ENCODE measurements around the gene CD1D.

Gene CD1D

DNA sequence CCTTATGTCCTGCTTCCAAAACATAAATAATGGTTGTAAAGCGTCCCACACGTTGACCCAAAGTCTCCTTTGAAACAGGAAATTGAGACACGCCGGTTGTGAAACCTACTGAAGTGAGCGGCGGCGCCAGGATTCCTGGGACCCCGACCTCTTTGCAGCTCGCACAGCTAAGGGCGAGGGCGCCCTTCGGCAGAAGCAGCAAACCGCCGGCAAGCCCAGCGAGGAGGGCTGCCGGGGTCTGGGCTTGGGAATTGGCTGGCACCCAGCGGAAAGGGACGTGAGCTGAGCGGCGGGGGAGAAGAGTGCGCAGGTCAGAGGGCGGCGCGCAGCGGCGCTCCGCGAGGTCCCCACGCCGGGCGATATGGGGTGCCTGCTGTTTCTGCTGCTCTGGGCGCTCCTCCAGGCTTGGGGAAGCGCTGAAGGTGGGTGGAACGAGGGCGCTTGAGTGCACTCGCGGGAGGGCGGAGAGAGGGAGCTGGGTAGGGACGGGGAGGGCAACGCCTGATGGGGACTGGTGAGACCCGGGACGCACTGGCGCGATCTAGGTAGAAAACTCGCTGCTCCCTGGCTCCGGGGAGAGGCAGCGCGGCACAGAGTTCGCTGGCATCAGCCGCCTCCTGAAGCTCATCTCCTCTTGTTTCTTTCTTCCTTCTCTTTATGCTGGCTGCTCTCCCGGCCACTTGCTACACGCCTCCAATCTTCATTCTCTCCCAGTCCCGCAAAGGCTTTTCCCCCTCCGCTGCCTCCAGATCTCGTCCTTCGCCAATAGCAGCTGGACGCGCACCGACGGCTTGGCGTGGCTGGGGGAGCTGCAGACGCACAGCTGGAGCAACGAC is at the start of gene CD1D:
CD1D (plus strand) TSS at position 155 of the 836 bp plus-strand sequence; CDS start at position 362, 207 bp downstream.
- peak; percentile 70 to 71 for DNase-seq

DNA sequence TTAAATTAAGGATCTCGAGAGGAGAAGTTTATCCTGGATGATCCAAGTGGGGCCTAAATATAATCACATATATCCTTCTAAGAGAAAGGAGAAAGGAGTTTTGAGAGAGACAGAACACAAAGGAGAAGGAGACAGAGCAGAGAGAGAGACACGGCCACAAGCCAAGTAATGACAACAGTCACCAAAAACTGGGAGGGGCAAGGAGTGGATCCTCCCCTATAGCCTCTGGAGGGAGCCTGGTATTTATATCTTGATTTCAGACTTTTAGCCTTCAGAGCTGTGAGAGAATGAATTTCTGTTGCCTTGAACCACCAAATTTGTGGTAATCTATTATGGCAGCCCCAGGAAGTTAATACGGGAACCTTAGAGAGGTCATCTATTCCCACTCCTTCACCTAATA is 49.5 kb upstream of the CD1D start:
- DNase-seq: no peak
- TF ChIP-seq POLR2A (IDR thresholded peaks at IDR 0.05; ENCODE audit: low read length) (no peak), GATA1 (IDR thresholded peaks at IDR 0.05; ENCODE audit: low read depth, low read length) (no peak)

More for the DNA sequence above, at the start of gene CD1D:
- TF ChIP-seq POLR2A (IDR thresholded peaks at IDR 0.05; ENCODE audit: low read length) (peak; percentile 51), GATA1 (IDR thresholded peaks at IDR 0.05; ENCODE audit: low read depth, low read length) (no peak)

DNA sequence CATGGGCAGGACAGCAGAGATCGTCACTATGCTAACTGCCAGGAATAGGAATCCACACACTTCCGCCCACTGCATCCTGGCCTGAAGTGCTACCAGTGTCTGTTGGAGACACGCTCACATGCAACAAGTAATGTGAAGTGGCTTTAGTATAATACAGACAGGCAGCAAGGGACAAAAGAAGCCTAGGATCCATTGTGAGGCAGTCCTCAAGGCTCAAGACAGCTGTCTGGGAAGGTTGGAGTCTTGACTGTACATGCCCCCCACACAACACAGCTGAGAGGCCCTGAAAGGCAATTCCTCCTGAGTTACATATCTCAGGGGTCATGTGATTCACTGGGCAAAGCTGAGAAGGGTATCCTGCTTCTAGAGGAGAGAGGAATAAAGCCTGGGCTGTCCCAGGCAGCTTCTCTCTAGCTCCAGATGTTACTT is 39.9 kb upstream of the CD1D start:
- no peak for DNase-seq
- no peak for TF ChIP-seq GATA1 (IDR thresholded peaks at IDR 0.05; ENCODE audit: low read depth, low read length)

DNA sequence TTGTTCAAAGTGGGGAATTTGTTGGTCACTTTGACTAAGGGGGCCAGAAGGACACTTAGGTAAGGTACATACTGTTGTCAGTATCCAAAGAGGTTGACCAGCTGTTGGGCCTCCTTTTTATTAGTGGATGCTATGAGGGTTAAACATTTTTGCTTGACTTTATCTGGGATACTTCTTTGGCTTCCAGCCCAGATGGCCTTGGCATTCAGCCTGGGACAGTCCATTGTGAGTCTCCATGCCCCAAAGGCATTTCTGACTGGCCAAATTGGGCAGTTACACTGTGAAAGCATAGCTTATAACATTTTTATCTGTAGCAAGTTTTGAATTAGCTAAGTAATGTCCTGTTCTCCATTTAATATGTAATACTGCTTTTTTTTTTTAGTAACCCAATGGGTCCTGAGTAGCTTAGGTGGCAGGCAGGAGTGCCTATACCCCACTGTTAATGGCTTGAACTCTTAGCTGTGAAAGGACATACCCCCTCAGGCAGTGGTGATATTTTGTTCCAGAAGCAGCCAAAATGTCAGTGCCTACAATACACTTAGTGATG is 35.4 kb upstream of the CD1D start:
- TF ChIP-seq GATA1 (IDR thresholded peaks at IDR 0.05; ENCODE audit: low read depth, low read length) (no peak), POLR2A (IDR thresholded peaks at IDR 0.05; ENCODE audit: low read length) (no peak)
- peak; percentile 37 to 56 for DNase-seq

DNA sequence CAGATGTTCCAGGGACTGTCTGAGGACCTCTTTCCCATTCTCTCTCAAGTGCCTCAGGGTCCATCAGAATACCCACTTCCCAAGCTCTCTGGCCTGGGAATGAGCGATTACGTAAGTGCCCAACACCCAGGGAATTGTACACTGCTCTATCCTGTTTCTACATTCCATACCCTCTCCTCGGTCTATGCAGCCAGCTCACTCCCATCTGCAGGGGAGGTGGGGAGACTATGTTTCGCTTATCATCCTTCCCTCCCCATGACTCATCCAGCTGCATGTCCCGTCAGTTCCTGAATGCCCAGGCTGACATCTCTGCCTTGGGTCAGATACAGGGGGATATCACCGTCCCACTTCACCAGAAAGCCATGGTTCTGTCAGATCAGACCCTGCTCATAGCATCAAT is 34.5 kb upstream of the CD1D start:
- DNase-seq: peak; percentile 43 to 63
- no peak for TF ChIP-seq POLR2A (IDR thresholded peaks at IDR 0.05; ENCODE audit: low read length)
- TF ChIP-seq GATA1 (IDR thresholded peaks at IDR 0.05; ENCODE audit: low read depth, low read length): no peak

DNA sequence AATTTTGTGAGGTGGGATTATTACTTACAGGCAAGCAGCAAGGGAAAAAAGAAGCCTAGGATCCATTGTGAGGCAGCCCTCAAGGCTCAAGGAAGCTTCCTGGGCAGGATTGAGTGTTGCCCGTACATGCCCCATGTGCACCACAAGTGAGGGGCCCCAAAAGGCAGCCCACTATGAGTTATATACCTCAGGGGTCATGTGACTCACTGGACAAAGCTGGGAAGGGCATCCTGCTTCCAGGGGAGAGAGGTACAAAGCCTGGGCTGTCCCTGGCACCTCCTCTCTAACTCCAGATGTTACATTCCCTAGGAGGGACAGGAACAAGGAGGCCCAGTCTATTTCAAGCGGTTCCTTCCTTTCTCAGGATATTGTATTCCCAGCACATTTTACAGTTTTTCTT is 34.0 kb upstream of the CD1D start:
- DNase-seq: no peak
- no peak for TF ChIP-seq GATA1 (IDR thresholded peaks at IDR 0.05; ENCODE audit: low read depth, low read length)
- TF ChIP-seq POLR2A (IDR thresholded peaks at IDR 0.05; ENCODE audit: low read length): no peak

DNA sequence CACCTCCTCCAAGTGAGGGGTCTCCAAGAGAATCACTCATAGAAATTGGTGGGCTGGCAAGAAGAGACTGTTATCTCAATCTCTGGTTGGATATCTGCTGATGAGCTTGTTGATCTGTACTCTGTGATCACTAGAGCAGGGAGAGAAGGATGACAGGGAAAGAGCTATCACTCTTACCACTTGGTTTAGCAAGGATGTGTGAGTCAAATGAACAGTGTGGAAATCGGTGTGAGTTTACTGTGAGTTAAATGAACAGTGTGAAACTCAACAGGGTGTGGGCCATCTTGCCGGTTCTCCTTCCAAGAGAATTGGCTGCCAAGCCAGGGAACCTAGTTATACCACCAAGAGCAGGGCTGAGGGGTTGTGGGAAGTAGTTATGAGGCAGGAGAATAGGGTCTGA is 33.3 kb upstream of the CD1D start:
- DNase-seq: no peak
- TF ChIP-seq POLR2A (IDR thresholded peaks at IDR 0.05; ENCODE audit: low read length) (no peak), GATA1 (IDR thresholded peaks at IDR 0.05; ENCODE audit: low read depth, low read length) (no peak)

DNA sequence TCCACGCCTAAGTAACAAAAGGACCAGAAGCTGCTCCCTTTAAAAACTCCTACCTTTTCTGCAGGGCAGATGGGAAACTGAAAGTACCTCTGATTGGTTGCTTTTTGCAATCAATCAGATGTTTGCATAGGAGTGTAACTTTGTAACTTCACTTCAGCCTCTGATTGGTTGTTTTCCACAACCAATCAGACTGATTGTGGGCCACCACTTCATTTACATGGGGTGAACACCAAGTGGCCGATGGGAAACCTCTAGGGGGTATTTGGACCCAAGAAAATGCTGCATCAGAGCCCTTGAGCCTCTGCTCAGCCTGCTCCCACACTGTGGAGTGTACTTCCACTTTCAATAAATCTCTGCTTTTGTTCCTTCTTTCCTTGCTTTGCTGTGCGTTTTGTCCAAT is 32.8 kb upstream of the CD1D start:
- TF ChIP-seq GATA1 (IDR thresholded peaks at IDR 0.05; ENCODE audit: low read depth, low read length) (no peak), POLR2A (IDR thresholded peaks at IDR 0.05; ENCODE audit: low read length) (no peak)
- DNase-seq: no peak

DNA sequence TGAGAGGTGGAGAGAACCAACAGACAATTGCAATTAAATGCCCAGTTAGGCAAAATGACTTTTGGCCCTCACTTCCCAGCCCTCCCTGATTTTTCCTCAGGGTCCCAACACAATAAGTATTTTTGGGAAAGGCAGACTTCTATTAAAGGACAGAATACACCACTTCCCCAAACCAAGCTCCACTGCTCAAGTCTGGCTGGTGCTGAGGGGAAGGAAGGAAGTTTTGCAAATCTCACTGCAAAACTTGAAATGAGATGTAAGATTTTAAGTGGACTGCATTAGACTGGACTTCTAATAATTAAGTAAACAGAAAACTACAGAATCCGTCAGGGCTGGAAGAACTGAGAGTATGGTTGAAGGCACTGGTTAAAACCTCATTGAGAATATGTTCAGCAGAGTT is 32.2 kb upstream of the CD1D start:
- TF ChIP-seq GATA1 (IDR thresholded peaks at IDR 0.05; ENCODE audit: low read depth, low read length) (no peak), POLR2A (IDR thresholded peaks at IDR 0.05; ENCODE audit: low read length) (no peak)
- no peak for DNase-seq

DNA sequence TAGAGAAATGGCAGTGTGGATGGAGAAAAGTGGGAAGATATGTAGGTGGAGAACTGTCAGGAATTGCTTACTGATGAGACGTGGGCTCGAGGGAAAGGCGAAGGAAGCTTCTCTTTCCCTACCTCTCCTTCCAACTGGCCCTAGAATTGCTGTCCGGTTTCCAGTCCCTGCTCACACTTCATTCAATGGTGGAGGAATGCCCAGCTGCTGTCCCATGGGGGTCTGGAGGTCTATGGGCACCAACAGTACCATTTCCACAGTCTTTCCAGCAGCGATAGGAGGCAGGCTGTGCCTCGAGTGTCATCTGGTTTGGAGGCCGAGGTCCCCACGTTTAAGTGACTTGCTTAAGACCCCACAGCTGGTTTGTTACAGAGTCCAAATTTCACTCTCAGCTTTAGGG is 31.5 kb upstream of the CD1D start:
- DNase-seq: no peak
- TF ChIP-seq POLR2A (IDR thresholded peaks at IDR 0.05; ENCODE audit: low read length) (no peak), GATA1 (IDR thresholded peaks at IDR 0.05; ENCODE audit: low read depth, low read length) (no peak)

DNA sequence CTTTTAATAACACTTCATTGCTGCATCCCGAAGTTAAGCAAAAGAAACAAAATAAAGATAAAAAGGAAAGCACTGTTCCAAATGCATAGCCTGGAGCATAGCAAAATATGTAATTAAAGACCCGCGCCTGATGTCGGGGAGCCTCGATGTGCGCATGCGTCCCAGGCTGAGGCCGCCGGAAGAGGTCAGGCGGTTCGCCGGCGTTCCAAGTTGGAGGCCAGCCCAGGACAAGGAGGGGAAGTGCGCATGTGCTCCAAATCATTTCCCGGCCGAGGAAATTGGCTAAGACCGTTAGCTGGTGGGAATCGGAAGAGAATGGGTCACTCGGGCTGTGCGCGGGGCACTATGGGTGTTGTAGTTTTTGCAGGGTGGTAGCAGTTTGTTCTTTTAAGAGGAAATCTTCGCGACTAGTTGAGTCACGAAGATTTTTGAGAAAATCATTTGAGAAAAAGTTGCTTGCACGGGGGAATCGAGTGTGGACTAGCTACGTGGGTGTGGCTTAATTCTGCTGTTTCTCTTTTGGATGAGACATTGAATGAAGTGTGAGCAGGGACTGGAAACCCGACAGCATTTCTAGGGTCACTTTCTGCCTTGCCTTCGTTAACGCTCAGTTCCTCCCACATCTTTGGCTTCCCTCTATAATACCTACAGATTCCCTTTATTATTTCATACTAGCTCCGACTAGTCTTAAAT is 31.0 kb upstream of the CD1D start:
- DNase-seq: peak; percentile 91
- no peak for TF ChIP-seq GATA1 (IDR thresholded peaks at IDR 0.05; ENCODE audit: low read depth, low read length)
- no peak for TF ChIP-seq POLR2A (IDR thresholded peaks at IDR 0.05; ENCODE audit: low read length)

DNA sequence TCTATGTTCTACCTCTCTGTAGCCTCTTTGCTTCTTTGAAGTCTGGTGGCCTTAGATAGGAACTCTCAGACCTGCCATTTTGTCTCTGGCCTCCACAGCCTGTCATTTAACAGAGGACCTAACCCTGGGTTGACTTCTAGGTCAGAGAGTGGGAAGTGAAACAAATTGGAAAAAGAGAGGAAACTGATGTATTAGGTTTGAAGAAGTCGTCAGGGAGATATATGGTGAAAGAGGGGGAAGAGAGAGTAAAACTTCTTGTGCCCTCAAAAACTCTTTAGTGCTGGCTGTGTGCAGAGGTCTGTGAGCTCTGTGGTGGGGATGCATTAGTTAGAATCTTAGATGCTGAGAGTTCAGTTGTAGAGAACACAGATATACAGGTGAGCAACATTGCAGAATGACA is 30.2 kb upstream of the CD1D start:
- TF ChIP-seq POLR2A (IDR thresholded peaks at IDR 0.05; ENCODE audit: low read length): no peak
- TF ChIP-seq GATA1 (IDR thresholded peaks at IDR 0.05; ENCODE audit: low read depth, low read length): no peak
- DNase-seq: no peak

DNA sequence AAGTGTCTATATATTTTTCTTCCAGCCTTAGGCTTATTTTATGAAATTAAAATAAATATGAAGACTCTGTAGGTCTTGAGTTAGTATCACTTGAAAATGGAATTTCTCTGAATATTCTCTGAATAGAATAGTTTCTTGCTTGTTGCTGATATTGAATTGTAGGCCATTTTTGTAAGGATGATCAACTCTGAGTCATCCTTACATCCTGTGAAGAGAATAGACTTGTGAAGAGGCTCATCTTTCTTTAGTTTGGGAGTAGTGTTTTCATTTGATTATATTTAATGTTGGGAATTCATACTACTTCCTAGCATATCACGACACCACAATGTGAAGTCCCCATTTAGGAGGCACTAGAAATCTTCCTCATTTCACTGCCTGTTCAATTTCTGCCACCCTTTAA is 27.5 kb upstream of the CD1D start:
- TF ChIP-seq GATA1 (IDR thresholded peaks at IDR 0.05; ENCODE audit: low read depth, low read length): no peak
- no peak for TF ChIP-seq POLR2A (IDR thresholded peaks at IDR 0.05; ENCODE audit: low read length)
- DNase-seq: no peak

DNA sequence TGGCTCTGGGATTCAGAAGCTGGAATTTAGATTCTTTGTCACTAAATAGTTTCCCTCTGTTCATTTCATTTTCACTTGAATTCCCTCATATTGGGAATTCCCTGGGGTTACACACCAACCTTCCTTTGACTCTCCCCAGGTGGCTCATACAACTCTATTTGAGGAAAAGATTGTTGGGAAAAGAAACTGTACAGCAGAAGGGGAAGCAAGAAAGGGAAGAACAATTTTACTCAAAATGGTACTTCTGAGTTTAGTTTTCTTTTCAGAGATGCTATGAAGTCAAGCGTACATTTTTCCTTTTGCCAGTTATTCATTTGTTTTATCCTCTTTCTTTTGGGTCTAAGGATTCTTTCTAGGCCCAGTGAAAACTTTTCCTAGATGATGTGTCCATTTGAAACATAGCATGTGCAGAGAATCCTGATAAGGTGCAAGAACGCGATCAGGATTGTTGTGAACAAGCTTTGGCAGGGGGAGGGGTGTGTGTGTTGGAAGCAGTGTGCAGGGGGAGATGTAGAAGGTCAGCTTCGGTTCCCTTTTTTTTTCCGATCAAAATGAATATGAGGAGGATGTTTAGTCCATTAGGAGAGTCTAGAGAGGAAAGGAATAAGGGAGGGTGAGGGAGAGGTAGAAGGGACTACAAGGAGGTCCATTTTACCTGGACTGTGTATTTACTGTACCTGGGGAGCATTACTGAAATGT is 26.8 kb upstream of the CD1D start:
- TF ChIP-seq GATA1 (IDR thresholded peaks at IDR 0.05; ENCODE audit: low read depth, low read length) (no peak), POLR2A (IDR thresholded peaks at IDR 0.05; ENCODE audit: low read length) (no peak)
- DNase-seq: no peak
